H1 (cell line): Measurements from ENCODE around the gene FBLN2. TPM values are rescaled to one million over a fixed set of nuclear protein-coding genes. Genes with fewer than 3 reads are reported as not detected.

Experiments
- ATF3 ChIP-seq: IDR thresholded peaks from 2 replicates; pipeline ENCODE4 v1.6.1; 2011; ENCODE audit warnings: low read depth, mild to moderate bottlenecking, low read length; ENCODE audit not compliant: insufficient read depth
- CBX8 ChIP-seq: fragments of 300-800, 300-1000 bp; sonication (generic); IDR thresholded peaks from 2 replicates; pipeline ENCODE4 v1.7.1; 2016; ENCODE audit warnings: low read depth, low read length, borderline replicate concordance
- HDAC6 ChIP-seq: IDR thresholded peaks from one replicate; pipeline ENCODE4 v1.7.1; 2012; ENCODE audit warnings: low read depth, mild to moderate bottlenecking, inconsistent platforms, low read length, moderate library complexity
- PHF8 ChIP-seq: fragments of 200-600 bp; sonication (generic); conservative IDR thresholded peaks from 2 replicates; pipeline ENCODE4 v1.7.1; 2012; ENCODE audit warnings: low read depth, mild to moderate bottlenecking, inconsistent platforms, low read length, moderate library complexity
- polyA plus RNA-seq, 7 experiments: library from polyadenylated mRNA; depleted of rRNA in 3 of 7; stranded (reverse) in 5 of 7; unstranded in 2 of 7; fragments of >200 nt in 5 of 7; fragments of 200-250 nt in 2 of 7; gene quantifications; 1 replicate in 5 of 7; 2 replicates in 1 of 7; 4 replicates in 1 of 7; pipeline versions ENCODE4 v1.2.1 to v1.2.3, GENCODE V29; 2011 to 2013; ENCODE audit warnings: missing spikeins in 2 of 7, mixed read lengths in 2 of 7
- total RNA-seq: library from RNA; stranded (reverse); fragmentation: NEBNext Ultra II Directional; extraction: Animal tissue kit (Norgen Biotek cat#: 25700); gene quantifications from 2 replicates; pipeline ENCODE4 v1.2.1, GENCODE V29; 2021

The FBLN2 gene
- total and polyA plus RNA-seq, 2 of the 8 experiments (the other 6 are each of a cell fraction or from before 2014, with no cell fraction given), result 17.4 to 24.2 TPM

- no peak for TF ChIP-seq HDAC6
- TF ChIP-seq ATF3, result no peak
- TF ChIP-seq CBX8, result no peak
- no peak for TF ChIP-seq PHF8
These were observed 44.6 kb upstream of the FBLN2 start (continued) for GRCh38 chr3:13504161-13504831.
